Body of pancreas (tissue), 4 donors: ENCODE measurements around the gene C11orf52. TPM values are rescaled to one million over a fixed set of nuclear protein-coding genes. Genes with fewer than 3 reads are reported as not detected.

Experiments used
- ATAC-seq: fragments of 150-250 bp; one replicate; pipeline ENCODE4 v1.9.1; 2016
- DNase-seq, 4 donors: peaks; one replicate each; pipeline ENCODE4 v3.0.0-alpha.2; 2019
- H3K27ac ChIP-seq, 4 donors: fragments of 200-600 bp; sonication (generic); 1 replicate in 3 of 4; 2 replicates in 1 of 4; pipeline versions ENCODE4 v1.5.1 to v1.6.1; 2016 to 2019; ENCODE audit warnings: mild to moderate bottlenecking in 1 of 4, mixed read lengths in 1 of 4, moderate library complexity in 1 of 4
- H3K27me3 ChIP-seq, 2 donors: fragments of 200-600 bp; sonication (generic); one replicate each; pipeline ENCODE4 v1.6.0; 2016; ENCODE audit warnings: mild to moderate bottlenecking in 1 of 2
- H3K36me3 ChIP-seq, 2 donors: fragments of 200-600 bp; sonication (generic); replicated peaks in 1 of 2; 2 replicates each; pipeline ENCODE4 v1.5.1; 2016; ENCODE audit warnings: low read depth in 2 of 2; ENCODE audit not compliant: insufficient read depth in 1 of 2
- H3K4me1 ChIP-seq: fragments of 200-600 bp; sonication (generic); one replicate; pipeline ENCODE4 v1.6.0; 2016
- H3K4me3 ChIP-seq, 2 donors: fragments of 200-600 bp; sonication (generic); 1 replicate in 1 of 2; 2 replicates in 1 of 2; pipeline ENCODE4 v1.5.1; 2016 to 2019
- H3K9me3 ChIP-seq, 3 donors: fragments of 200-600 bp; sonication (generic); 1 replicate in 2 of 3; 2 replicates in 1 of 3; pipeline ENCODE4 v1.5.1; 2016
- POLR2A ChIP-seq, 3 donors: fragments of 450-650 bp; IDR thresholded peaks; one replicate each; pipeline ENCODE4 v1.6.1; 2016; ENCODE audit warnings: antibody characterized with exemption in 3 of 3, mild to moderate bottlenecking in 2 of 3
- WGBS, 2 donors: methylation state at CpG; one replicate each; pipeline ENCODE4 v1.1.5; 2017; 5-methylcytosine and 5-hydroxymethylcytosine counted together
- intact Hi-C: fragments of 100-400 bp; cut with DNase I; formaldehyde crosslinking; loops from one replicate; pipeline ENCODE4 v1.15.1; 2023
- total RNA-seq, 2 donors: library from RNA; depleted of rRNA; stranded (reverse); fragments of >200 nt; gene quantifications; one replicate each; pipeline ENCODE4 v1.1.0, GENCODE V29; 2016
- TF ChIP-seq, protein P1 (sequence below), 7 experiments: fragments of 450-650 bp in 4 of 7; fragments of 200-600 bp in 3 of 7; sonication (generic) in 3 of 7; IDR thresholded peaks; one replicate each; pipeline ENCODE4 v1.5.1; 2016 to 2019; ENCODE audit warnings: antibody characterized with exemption in 7 of 7

Gene C11orf52
- total RNA-seq, 2 donors from 2014 or later = 4.6 to 14.8 TPM

DNA sequence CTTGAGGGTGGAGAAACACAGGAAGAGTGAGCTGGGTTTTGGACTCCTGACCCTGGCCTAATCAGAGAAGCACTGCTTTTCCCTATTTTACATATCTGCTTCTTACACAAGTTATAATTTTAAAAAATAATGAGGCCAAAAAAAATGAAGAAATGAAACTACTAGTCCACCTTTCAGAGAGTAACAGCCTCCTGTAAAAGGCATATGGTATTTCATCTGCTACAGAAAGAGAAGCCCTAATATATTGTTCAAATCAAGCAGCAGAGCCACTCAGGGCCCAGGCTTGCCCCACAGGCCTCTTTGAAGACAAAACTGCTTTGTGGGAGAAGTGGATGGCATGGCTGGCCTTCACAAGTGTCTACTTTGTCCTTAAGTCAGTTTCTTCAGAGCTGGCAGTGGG is 28.4 kb downstream of the C11orf52 start:
- Histone ChIP-seq H3K36me3 (no peaks in the 10 kb centered on the region), H3K9me3 (no peaks in the 10 kb centered on the region), H3K27me3 (no peaks in the 10 kb centered on the region), H3K27ac (no peak overlapping the region), H3K4me3 (no peak overlapping the region), H3K4me1 (no peaks in the 10 kb centered on the region)
- intact Hi-C loops = no loop called here
- no peak for ATAC-seq
- DNase-seq = no peak
- TF ChIP-seq, protein P1, sequence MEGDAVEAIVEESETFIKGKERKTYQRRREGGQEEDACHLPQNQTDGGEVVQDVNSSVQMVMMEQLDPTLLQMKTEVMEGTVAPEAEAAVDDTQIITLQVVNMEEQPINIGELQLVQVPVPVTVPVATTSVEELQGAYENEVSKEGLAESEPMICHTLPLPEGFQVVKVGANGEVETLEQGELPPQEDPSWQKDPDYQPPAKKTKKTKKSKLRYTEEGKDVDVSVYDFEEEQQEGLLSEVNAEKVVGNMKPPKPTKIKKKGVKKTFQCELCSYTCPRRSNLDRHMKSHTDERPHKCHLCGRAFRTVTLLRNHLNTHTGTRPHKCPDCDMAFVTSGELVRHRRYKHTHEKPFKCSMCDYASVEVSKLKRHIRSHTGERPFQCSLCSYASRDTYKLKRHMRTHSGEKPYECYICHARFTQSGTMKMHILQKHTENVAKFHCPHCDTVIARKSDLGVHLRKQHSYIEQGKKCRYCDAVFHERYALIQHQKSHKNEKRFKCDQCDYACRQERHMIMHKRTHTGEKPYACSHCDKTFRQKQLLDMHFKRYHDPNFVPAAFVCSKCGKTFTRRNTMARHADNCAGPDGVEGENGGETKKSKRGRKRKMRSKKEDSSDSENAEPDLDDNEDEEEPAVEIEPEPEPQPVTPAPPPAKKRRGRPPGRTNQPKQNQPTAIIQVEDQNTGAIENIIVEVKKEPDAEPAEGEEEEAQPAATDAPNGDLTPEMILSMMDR (IDR thresholded peaks at IDR 0.05) = no peak
- no peak for TF ChIP-seq POLR2A (IDR thresholded peaks at IDR 0.05)

DNA sequence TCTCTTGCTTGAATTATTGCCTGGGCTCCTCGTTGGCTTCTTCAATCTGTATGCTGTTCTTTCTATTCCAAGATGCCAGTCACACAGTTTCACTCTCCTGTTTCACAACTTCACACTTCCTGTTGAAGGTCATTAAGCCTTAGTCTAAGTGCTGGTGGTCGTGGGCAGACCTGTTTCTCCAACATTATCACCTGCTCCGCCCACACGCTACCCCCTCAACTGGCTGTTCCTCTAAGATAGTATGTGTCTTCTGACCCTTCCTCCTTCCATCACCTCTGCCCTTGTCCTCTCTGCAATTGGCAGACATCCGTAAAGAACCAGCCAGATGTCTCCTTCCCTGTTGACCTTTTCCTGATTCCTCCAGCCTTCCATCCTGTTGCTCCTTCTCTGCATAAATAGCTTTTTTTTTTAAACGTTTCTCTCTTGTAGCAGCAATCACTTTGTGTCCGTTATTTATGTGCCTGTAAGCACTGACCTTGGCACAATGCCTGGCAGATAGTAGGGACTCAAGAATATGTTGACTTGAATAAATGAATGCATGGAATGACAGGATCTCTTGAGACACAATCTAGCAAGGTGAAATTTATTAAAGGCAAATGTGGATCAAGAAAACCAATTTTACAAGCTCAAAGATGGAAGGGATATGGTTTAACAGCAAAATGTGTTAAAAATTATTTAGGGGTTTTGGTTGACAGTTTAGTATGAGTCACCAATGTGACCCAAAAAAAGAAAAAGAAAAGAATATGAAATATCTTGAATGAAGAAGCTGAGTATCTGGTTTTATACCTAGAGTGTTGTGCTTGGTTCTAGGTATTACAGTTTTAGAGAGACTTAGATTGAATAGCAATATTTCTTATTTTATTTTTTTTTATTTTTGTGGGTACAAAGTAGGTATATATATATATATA is 31.1 kb downstream of the C11orf52 start:
- Histone ChIP-seq H3K4me1 (no peaks in the 10 kb centered on the region), H3K9me3 (no peaks in the 10 kb centered on the region), H3K27me3 (no peaks in the 10 kb centered on the region), H3K36me3 (no peaks in the 10 kb centered on the region), H3K4me3 (no peak overlapping the region), H3K27ac (no peak overlapping the region)
- no peak for ATAC-seq
- 40 to 41% methylated on average over 7 of the region's 7 CpGs for WGBS, 2 donors
- TF ChIP-seq, protein P1 (IDR thresholded peaks at IDR 0.05) = no peak
- no peak for TF ChIP-seq POLR2A (IDR thresholded peaks at IDR 0.05)
- intact Hi-C loops = no loop called here
- DNase-seq = no peak

GRCh38 chr11:111951565-111951964 is 32.9 kb downstream of the C11orf52 start:
- TF ChIP-seq, protein P1 (IDR thresholded peaks at IDR 0.05) = no peak
- no peak for TF ChIP-seq POLR2A (IDR thresholded peaks at IDR 0.05)
- intact Hi-C loops = no loop called here
- Histone ChIP-seq H3K9me3 (no peaks in the 10 kb centered on the region), H3K4me3 (no peak overlapping the region), H3K4me1 (no peaks in the 10 kb centered on the region), H3K36me3 (no peaks in the 10 kb centered on the region), H3K27ac (no peak overlapping the region), H3K27me3 (no peaks in the 10 kb centered on the region)
- WGBS, 2 donors = 90 to 95% methylated on average over 3 of the region's 3 CpGs
- ATAC-seq (no peak), DNase-seq (no peak)

- no peaks in the 10 kb centered on the region for H3K36me3 ChIP-seq
- no peaks in the 10 kb centered on the region for H3K9me3 ChIP-seq
- ATAC-seq (no peak), DNase-seq (no peak)
- intact Hi-C loops = no loop called here
- no peaks in the 10 kb centered on the region for H3K27me3 ChIP-seq
- 91 to 95% methylated on average over 4 of the region's 4 CpGs for WGBS, 2 donors
- no peak overlapping the region for H3K27ac ChIP-seq
- H3K4me1 ChIP-seq = no peaks in the 10 kb centered on the region
- no peak for TF ChIP-seq POLR2A (IDR thresholded peaks at IDR 0.05)
- TF ChIP-seq, protein P1 (IDR thresholded peaks at IDR 0.05) = no peak
- H3K4me3 ChIP-seq = no peak overlapping the region
Observed at GRCh38 chr11:111954154-111954553, 35.4 kb downstream of the C11orf52 start.
